CD4-positive, alpha-beta T cell treated with Interleukin-6 at 100 ng/mL for 8 hours (primary cell): ENCODE results near the gene NEGR1.

Experiments used
- DNase-seq: peaks from one replicate; pipeline ENCODE4 v3.0.0-alpha.2; 2020; ENCODE audit warnings: mixed read lengths, low spot score

NEGR1 gene

GRCh38 chr1:72117621-72118020 lies 164.7 kb downstream of the NEGR1 start:
- no peak for DNase-seq

GRCh38 chr1:72115290-72115689 lies 167.0 kb downstream of the NEGR1 start:
- no peak for DNase-seq

GRCh38 chr1:72111662-72112061 lies 170.7 kb downstream of the NEGR1 start:
- no peak for DNase-seq

- DNase-seq, result no peak
Observed at GRCh38 chr1:72109916-72110315, 172.4 kb downstream of the NEGR1 start.

- DNase-seq, result no peak
Observed at GRCh38 chr1:72105201-72105600, 177.1 kb downstream of the NEGR1 start.

GRCh38 chr1:72101840-72102632 lies 180.3 kb downstream of the NEGR1 start:
- no peak for DNase-seq

- DNase-seq, result no peak
Observed at GRCh38 chr1:72100771-72101170, 181.6 kb downstream of the NEGR1 start.

GRCh38 chr1:72097851-72098570 lies 184.3 kb downstream of the NEGR1 start:
- DNase-seq, result no peak

GRCh38 chr1:72094209-72094608 lies 188.1 kb downstream of the NEGR1 start:
- DNase-seq, result no peak

GRCh38 chr1:72086394-72086793 lies 195.9 kb downstream of the NEGR1 start:
- no peak for DNase-seq

GRCh38 chr1:72075425-72075824 lies 206.9 kb downstream of the NEGR1 start:
- no peak for DNase-seq

GRCh38 chr1:72066431-72066830 lies 215.9 kb downstream of the NEGR1 start:
- DNase-seq, result no peak

- DNase-seq, result no peak
Observed at GRCh38 chr1:72064196-72065075, 217.9 kb downstream of the NEGR1 start.

- no peak for DNase-seq
Observed at GRCh38 chr1:72063364-72064044, 218.8 kb downstream of the NEGR1 start.

GRCh38 chr1:72062584-72062983 lies 219.8 kb downstream of the NEGR1 start:
- DNase-seq, result no peak

- DNase-seq, result no peak
Observed at GRCh38 chr1:72060466-72061245, 221.7 kb downstream of the NEGR1 start.

- DNase-seq, result no peak
Observed at GRCh38 chr1:72056516-72056915, 225.8 kb downstream of the NEGR1 start.

- no peak for DNase-seq
Observed at GRCh38 chr1:72051538-72051937, 230.8 kb downstream of the NEGR1 start.

GRCh38 chr1:72050551-72050950 lies 231.8 kb downstream of the NEGR1 start:
- no peak for DNase-seq

GRCh38 chr1:72037745-72038343 lies 244.5 kb downstream of the NEGR1 start:
- no peak for DNase-seq

- no peak for DNase-seq
Observed at GRCh38 chr1:72034827-72035226, 247.5 kb downstream of the NEGR1 start.
